CD4-positive, alpha-beta T cell treated with Interleukin-17A for 4 hours (primary cell): ENCODE results near the gene UTRN.

Source experiments
- DNase-seq: peaks from one replicate; pipeline ENCODE4 v3.0.0-alpha.2; 2020; ENCODE audit warnings: mixed read lengths

UTRN gene

DNA sequence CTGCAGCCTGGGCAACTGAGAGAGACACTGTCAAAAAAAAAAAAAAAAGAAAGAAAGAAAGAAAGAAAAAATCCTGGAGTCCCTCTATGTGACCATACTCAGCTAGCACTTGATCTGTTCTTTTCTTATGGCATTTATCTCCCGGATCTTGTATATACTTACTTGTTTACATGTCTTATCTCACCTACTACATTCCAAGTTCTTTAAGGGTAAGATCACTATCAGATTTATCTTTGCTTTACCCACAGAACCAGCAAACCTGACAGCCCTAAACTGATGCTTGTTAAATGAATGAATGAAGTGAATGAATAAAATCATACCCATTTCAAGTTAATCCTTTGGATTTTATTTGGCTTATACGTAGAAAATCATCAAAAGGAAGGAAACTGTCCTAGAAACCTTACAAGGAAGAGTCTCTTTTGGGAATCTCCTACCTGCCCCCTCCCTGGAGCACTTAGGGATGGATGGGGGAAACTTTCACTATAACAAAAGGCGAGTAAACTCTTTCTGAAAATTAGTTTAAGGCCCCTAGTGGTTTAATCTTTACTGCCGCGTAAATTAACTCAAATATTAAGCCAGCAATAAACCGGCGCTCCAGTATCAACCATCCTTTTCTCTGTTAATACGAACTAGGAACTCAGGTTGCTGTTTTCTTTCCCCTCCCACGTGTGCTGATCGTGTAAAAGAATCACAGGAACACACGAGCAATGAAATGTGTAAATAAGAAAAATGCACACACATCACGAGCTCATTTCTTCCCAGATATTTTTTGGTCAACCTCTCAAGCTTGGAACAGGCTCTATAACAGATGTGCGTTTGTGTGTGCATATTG is 1.3 kb upstream of the UTRN start:
- no peak for DNase-seq

DNA sequence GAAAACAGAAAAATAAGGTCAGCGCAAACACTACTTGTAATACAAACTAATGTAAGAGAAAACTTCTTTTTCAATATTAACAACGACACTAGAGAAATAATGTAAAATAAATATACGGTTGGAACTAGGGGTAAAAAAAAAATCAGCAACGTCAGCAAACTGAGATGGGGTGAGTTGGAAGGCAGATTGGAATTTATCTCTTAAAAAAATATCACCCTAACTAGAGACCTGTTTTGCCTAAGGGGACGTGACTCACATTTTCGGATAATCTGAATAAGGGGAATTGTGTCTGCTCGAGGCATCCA is 705 bp upstream of the UTRN start:
- no peak for DNase-seq

DNA sequence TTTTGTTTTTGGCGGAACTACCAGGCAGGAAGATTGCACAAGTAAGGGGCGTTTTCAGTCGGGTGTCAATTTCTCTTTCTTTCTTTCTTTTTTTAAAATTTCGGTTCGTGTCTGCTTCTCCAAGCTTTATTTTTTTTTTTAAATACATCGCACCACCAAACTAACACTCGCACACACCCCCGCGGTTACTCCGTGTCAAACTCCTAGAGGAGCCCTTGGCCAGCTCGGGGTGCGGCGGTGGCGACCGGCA is 338 bp downstream of the UTRN start:
- DNase-seq, result peak; percentile 19

DNA sequence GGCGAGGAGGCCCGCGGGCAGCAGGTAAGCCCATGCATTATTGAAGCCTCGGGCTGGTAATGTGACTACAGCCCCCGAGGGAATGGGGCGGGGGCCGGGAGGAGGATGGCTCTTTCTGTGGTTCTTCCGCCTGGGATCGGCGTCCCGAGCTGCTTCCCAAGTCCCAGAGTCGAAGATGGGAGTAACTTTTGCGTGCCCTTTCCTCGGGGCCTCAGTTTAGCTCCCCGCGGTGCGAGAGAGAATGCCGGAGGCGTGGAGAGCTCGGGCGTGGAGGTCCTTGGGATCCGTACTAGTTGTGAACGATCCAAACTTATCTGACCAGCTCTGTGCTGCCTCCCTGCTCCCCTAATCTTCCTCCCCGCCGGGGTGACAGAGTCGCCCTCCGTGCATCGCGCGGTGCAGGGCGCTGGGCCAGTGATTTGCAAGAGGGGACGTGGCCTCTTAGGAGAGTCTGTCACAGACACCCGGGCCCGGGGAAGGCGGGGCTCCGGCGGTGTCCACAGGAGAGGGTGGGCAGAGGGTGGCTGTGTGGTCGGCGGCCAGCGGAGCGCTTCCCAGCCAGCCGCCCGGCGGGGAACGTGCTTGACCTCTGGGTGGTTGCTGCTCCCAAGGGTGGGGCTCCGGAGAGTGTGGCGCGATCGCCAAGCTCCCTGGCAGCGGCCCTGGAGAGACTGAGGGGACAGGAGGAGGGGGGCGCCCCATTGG is 815 bp downstream of the UTRN start:
- peak; percentile 43 for DNase-seq

DNA sequence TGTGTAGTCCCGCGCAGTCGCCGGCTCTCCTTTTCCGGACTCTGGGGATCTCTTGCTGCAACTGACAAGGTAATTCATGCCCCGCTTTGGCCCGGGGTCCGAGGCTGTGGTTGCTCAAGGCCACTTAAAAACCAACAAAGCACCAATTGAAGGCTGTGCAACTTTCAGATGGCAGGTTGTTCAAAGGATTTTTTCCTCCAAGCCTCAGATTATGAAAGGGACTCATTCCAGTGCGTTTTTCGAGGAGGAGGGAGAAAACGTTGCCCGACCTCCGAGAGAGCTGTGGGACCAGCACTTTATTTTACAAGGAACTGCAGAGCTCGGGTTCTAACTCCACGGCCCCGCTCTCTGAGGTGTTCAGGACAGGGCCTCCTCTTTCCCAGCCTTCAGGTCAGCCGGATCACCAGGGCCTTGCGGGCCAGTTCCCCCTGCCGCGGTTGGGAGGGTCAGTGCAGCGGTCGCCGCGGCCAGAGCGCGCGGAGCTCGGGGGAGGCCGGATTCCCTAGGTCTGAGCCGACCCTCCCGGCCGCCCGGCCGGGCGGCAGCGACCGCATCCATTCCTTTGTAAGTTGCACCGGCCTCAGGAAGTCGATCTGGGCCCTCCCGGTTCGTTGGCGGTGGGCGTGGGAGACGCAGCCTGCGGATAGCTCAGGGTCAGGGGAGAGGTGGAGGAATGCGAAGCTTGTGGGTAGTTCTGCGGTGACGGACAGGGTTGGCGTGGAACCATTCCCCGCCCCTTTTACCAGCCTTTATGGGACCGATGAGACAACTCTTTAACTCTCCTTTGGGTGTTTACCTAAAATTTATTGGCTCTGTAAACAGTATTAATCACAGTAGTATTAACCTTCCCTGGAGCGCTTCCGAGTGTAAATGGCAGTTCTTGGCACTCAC is 1.6 kb downstream of the UTRN start:
- peak; percentile 12 for DNase-seq

DNA sequence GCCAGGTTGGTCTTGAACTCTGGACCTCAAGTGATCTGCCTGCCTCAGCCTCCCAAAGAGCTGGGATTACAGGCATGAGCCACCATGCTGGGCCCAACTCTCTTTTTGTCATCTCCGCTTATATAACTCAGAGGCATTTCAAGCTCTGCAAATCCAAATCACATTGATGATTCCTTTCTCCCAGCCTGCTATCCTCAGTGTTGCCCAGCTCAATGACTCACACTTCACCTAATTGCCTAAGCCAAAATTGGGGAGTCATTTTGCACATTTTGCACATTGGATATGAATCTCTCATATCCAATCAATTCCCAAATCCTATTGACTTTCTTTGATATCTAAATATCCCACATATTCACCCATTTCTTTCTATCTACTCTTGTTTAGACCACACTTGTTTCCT is 3.9 kb downstream of the UTRN start:
- DNase-seq, result no peak

DNA sequence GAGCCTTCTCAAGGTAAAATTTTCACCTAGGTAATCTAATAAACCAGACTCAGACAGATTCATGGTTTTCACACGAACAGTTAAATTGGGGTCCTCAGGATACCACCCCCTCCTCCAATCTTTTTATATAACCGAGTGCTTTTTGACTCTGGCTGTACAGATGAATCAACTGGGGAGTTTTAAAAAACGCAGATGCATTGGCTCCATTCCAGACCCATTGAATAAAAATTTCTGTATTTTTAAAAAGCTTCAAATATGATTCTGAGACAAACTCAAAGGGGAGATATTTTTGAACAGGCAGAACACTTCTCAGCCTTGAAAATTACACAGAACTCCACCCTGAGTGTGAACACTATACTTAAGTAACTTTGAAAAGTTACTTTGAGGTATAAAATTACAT is 7.2 kb downstream of the UTRN start:
- no peak for DNase-seq

DNA sequence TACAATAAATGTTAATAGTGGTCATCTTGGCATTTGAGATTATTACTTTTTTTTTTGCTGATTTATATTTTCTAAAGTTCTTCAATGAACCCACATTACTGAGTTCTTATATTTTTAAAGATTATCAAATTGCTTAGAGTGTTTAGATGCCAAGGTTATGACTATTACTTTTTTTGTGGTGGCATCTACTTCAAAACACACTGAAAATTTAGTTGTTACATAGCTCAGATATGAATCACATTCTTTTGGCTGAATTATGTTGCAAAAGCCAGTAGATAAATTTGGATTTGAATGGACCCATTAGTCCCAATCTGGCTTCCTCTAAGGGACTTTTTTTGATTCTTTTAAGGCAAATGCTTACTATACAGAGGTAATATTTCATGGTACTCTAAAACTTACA is 8.9 kb downstream of the UTRN start:
- no peak for DNase-seq

DNA sequence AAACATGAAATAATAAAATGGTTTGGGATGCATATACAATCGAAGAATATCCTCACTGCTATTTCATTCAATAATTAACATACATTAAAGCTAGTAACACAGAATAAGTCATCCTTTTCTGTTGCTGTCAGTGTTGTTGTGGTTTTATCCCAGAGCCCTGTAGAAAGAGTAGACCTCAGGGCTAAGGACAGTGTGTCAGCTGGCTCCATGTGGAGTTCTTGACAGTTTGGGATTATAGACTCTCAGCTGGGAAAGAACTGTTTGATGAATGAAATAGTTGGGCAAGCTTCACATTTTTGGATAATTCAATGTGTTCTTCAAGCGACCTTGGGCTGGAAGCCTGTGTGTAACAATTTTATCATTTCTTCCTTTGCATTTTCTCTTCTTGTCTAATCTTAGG is 10.1 kb downstream of the UTRN start:
- DNase-seq, result no peak

DNA sequence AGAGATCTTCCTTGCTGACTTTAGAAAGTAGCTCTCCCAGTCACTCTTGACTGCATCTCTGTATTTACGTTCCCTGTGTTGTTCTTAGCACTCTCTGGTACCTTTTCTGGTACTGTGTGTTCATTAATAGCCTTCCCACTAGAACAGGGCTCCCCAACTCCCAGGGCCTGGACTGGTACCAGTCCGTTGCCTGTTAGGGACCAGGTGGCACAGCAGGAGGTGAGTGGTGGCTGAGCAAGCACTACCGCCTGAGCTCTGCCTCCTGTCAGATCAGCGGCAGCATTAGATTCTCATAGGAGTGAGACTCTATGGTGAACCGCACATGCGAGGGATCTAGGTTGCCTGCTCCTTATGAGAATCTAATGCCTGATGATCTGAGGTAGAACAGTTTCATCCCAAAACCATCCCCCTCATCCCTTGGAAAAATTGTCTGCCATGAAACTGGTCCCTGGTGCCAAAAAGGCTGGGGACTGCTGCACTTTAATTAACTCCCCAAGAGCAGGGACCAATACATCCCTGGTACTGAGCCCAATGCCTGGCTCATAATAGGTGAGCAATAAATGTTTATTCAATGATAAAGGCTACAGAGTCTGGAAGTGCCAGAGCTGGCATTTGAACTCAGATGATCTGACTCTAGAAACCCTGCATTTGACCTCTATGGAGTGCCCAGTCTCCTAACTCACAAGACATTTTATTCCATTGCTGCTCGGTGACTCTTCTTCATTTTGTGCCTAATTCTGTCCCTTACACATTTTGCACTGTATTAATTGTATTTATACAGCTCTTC is 11.0 kb downstream of the UTRN start:
- no peak for DNase-seq

DNA sequence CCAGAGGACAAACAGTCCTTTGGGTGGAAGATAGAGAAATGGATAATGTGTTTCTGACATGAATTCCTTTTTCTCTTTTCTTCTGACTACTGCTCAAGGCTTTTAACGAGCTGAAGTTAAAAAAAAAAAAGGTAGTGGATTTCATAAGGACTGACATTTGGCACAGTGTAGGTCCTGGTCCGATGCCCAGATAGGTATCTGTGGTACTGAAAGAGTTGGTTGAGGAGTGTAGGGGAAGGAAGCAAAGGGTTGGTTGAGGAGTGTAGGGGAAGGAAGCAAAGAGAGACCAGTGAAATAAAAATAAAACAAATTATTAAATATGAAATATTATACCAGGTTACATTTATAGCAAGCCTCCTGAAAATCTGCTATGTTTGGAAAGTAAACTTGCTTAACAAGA is 11.8 kb downstream of the UTRN start:
- DNase-seq, result no peak

DNA sequence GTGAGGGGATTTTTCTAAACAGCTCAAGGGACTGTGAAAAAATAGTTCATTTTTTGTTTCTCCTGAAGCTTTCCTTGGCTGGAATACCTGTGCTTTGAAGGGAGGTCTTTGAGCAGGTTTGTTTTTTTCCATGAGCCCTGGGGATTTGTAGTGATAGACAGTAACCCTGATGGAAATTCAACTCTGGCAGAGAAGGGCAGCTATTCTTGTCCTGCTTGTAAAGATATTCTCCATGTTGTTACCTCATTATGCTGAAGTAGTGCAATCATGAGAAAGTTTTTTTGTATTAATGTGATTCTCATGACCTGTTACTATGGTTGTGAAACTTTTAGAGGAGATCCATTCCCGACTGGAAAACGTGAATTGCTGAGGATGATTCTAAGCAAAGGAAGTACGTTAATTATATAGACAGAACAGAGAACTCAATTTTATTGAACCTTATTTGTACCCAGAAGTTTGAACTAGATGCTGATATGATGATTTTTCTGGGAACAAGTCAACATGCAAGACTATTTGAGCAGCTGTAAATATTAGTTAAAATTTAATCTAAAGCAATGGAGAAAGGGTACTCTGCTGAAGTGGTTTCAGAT is 12.5 kb downstream of the UTRN start:
- DNase-seq, result no peak

DNA sequence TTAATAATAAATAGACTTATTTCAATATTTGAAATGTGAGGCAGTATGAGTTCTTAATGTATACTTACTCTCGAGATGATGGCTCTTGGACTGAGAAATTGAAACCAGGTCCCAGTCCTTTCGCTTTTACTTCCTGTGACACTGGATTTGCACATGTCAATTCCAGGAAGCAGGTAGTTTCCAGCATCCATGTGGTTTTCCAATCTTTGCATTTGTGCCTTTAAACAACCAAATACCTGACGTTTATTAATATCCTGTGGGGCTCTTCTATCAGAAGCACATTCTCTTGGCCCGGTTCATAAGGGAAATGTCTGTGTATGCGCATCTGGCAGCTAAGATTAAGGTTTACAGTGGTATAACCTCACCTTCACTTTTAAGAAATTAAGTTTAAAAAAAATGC is 13.1 kb downstream of the UTRN start:
- DNase-seq, result no peak

DNA sequence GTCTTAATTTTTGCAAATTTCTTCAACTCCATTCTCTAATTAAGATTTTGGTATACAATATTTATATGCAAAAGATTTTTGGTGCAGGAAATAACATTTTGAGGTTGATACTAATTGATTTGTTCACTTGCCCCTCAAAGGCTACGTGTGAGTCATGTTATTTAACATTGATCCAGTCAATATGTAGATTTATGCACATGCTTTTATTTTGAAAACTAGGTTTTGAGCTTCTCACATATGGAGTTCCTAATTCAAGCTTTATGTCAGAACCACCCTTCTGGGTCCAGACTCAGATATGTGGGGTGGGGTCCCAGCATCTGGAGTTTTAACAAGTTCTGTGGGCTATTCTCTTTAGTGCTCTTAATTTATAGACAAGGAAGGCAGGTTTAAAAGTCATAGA is 13.8 kb downstream of the UTRN start:
- DNase-seq, result no peak

DNA sequence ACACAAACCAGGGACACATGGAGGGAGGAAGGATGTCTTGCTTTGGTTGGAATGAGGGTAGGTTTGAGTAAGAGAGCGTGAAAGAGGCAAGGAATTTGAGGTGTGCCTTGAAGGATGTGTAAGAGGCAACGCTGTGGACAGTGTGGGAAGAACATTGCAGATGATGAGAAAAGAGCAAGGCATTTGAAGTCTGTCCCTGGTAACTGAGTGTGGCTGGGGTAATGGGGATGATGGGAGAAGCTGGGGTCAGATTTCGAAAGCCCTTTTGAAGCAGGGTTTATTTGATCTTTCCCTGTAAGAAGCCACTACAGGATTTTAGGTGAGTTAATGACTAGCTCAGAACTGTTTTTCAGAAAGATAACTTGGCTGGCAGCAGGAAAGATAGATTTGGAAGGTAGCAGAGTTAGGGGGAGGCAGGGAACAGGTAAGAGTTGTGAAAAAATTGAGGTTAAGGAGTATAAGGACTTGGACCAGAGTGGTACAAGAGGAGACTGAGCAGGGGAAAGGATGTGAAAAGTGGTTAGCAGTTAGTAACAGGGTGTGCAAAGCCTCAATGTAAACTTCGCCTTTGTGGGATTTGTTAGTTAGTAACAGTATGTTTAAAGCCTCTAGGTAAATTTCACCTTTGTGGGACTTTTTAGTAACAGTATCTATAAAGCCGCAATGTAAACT is 17.7 kb downstream of the UTRN start:
- no peak for DNase-seq

DNA sequence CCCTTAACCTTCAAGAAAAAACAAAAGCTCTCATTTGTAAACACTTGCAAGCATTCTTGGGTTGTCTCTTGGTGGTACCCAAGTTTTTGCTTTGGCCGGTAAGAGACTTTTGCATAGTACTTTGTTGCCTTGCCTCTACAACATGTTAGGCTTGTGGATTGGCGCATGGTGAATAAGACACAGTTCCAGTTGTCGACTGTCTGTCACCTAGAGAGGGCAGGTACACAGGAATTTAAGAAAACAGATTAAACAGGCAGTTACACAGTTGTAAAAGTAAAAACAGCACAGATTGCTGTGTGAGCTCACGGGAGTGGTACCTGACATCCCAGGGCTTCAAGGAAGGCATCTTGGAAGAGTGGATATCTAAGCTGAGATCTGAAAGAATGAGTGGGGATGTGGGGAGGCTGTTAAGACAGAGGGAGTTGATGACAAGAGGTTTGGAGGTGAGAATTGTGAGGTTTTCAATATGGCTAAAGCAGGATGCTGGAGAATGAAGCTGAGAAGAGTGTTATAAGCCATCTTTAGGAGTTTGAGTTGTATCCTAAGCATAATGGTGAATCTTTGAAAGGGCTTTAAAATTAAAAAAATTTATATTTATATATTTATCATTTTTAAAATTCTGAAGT is 19.2 kb downstream of the UTRN start:
- DNase-seq, result no peak

DNA sequence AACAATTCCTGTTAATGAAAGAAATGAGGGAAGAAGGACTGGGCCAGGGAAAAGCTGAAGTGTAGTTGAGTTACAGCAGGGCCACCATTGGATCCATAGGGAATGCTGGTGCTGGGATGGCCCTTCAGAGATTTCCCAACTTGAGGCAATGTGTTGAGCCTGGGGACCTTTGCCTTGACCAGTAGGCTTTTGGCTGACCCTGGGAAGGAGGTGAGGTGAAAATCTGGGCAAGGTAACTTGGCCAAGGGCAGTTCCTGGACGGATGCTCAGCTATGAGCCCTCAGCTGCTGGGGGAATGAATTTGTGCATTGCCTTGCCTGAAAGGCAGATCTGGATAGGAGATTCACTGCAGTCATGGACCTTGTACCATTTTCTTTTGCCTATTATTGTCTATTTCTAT is 20.4 kb downstream of the UTRN start:
- no peak for DNase-seq

DNA sequence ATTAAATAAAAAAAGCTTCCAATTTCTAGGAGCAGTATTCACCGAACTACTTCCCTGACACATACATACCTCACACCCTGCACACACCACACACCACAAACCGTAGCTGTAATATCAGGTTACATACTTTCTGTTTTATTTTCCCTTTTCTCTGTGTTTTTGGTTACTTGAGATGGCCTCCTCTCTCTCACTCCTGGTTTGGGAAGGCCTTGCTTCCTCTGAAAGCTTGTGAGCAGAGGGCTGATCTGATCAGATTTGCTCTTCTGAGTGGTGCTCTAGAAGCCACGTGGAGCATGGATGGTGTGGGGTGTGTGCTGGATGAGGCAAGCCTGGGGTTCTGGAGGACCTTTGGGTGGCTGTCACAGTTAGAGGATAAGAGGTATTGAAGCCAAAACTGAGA is 20.9 kb downstream of the UTRN start:
- no peak for DNase-seq

DNA sequence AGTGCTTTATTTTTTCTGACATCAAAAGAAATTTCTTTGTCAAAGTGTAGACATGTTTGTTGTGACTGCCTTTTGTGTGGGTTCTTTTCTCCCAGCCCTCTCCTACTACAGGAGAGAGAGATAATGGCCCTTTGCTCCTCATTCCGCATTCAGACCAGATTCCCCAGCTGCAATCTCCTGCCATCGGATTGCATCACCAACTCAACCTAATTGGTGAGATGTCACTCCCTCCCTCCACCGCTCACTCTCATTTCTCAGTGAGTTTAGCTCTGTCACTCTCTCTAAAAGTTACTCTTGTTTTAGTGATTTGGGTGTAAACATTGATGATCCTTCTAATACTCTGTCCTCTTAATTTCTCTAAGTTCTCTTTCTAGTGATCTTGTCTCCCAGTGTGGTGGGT is 22.7 kb downstream of the UTRN start:
- no peak for DNase-seq

DNA sequence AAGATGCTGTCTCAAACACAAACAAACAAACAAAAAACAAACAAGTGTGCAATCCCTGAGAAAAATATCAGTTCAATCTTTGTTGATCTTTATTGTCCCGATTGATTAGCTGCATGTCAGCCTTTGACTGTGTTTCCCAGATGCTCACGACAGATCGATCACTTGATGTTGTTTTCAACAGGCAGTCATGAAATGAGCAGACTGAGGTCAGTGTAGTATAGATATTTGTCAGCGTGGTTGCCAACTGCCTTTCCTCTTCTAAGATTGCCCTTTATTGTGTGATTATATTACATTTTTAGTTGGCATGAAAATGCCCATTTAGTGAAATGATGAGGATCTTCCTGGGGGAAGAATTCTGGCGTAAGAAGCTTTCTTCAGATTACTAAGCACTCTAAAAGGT is 25.6 kb downstream of the UTRN start:
- no peak for DNase-seq

DNA sequence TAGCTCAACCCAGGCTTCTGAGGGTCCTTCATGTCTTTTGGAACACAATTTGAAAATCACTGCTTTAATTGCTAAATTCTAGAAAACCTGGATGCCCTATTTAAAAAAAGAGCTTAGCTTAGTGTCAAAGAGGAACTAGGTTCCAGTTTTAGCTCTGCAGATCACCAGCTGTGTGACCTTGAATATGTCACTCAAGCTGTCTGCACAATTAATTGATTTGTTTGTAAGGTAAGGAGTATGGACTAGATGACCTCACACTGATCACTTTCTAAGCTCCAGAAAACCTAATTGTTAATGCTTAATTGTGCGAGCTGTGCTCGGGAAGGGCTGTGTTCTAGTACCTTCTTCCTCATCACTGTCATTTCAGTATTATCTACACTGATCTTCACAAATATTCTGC is 26.2 kb downstream of the UTRN start:
- DNase-seq, result no peak

DNA sequence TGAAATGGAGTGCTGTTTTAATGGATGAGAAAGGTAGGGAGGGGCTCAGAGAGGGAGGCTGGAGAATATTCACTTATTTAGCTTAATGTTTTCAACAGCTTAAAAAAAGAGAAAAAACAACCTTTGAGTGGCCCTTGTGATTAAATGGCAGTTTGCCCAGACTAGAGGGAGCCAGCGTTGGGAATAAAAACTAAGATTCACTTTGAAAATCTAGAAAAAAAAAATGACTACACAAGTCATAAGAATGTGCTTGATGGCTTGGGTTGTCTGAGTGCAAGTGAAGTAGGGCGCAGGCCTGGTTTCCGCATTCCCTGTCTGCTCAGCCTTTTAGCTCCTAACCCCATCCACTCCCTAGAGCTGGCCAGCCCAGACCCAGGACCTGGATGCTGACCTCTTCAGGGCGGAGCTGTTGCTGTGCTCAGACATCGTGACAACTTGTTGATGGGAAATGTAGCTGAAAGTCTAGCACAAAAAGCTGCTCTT is 28.9 kb downstream of the UTRN start:
- DNase-seq, result no peak
